Duodenal mucosa (tissue), 2 donors: ENCODE results near the gene SULT1B1.

ENCODE experiments used
- H3K27ac ChIP-seq: one replicate; pipeline ENCODE4 v1.7.0; 2013; ENCODE audit warnings: low read depth, low read length
- H3K27me3 ChIP-seq, 2 donors: one replicate each; pipeline ENCODE4 v1.7.0; 2013; ENCODE audit warnings: low read length in 2 of 2, control low read depth in 1 of 2; ENCODE audit not compliant: insufficient read depth in 2 of 2, control insufficient read depth in 1 of 2
- H3K36me3 ChIP-seq, 2 donors: one replicate each; pipeline ENCODE4 v1.7.0; 2013; ENCODE audit warnings: low read length in 2 of 2, control low read depth in 1 of 2; ENCODE audit not compliant: insufficient read depth in 2 of 2, control insufficient read depth in 1 of 2
- H3K4me1 ChIP-seq, 2 donors: one replicate each; pipeline ENCODE4 v1.7.0; 2013; ENCODE audit warnings: low read length in 2 of 2, control low read depth in 1 of 2; ENCODE audit not compliant: insufficient read depth in 2 of 2, control insufficient read depth in 1 of 2
- H3K4me3 ChIP-seq, 2 donors: one replicate each; pipeline ENCODE4 v1.7.0; 2013; ENCODE audit warnings: low read length in 2 of 2, low read depth in 1 of 2
- H3K9ac ChIP-seq, 2 donors: one replicate each; pipeline ENCODE4 v1.7.0; 2013; ENCODE audit warnings: low read length in 2 of 2, low read depth in 1 of 2
- H3K9me3 ChIP-seq, 2 donors: one replicate each; pipeline ENCODE4 v1.7.0; 2013; ENCODE audit warnings: low read length in 2 of 2, control low read depth in 1 of 2; ENCODE audit not compliant: control insufficient read depth in 1 of 2

SULT1B1 gene

DNA sequence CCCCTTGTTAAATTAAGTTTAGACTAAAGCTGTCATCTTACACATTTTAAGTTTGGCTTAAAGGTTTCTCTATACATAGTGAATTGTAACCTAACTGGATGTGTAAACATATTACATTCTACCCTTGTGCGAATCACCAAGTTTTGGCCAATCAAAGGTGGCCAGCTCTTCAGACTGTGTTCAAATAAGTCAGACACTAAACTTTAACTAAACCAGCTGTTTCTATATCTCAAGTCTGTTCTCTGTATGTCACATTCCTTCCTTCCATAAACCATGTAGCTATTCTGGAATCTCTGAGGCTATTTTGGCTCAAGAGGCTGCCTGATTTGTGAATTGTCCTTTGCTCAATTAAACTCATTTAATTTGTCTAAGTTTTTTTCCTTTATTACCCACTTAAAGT lies 6.7 kb downstream of the SULT1B1 start:
- Histone ChIP-seq H3K9me3 (no peaks in the 10 kb centered on the region), H3K9ac (no peak overlapping the region), H3K27ac (no peak overlapping the region)

DNA sequence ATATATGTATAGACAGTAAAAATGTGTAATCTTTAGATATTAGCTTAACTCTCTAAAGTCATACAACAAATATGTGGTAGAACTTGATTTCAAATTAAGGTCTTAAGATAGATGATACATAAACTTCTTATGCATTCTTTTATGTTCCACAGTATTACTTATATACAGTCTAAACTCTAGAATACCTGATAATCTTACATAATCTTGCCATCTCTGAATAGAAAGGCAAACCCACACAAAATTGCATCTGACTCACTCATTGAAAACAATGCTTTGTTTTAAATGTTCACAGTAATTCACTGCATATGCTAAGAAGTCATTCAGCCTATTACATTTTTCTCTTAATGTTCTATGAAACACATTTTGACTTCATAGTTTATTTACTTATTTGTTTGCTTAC lies 10.1 kb downstream of the SULT1B1 start:
- Histone ChIP-seq H3K27ac (no peak overlapping the region), H3K36me3 (peaks cover 0 to 8% of the 10 kb centered on the region in 2 donors), H3K4me1 (peaks cover 7 to 20% of the 10 kb centered on the region in 2 donors), H3K9ac (no peak overlapping the region), H3K9me3 (peaks cover 2 to 13% of the 10 kb centered on the region in 2 donors), H3K4me3 (no peak overlapping the region), H3K27me3 (no peaks in the 10 kb centered on the region)

More for the DNA sequence above, 6.7 kb downstream of the SULT1B1 start:
- Histone ChIP-seq H3K4me1 (peaks cover 15 to 35% of the 10 kb centered on the region in 2 donors), H3K27me3 (no peaks in the 10 kb centered on the region), H3K4me3 (no peak overlapping the region), H3K36me3 (no peaks in the 10 kb centered on the region)

DNA sequence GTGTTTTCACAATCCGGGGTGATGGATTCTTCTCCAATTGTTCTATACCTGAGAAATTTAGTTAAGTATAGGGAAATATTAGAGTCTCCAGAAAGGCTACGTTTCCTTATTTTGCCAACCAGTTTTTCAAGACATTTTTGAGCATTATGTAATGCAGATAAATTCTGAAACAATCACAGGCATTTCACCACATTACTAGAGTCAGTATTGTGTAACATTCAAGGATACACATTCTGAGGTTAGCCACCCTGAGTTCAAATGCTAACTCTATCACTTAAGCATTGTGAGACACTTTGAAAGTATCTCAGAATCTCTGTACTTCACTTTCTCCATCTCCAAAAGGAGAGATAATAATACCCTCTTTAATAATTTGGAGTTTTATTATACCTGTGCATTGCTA lies 10.6 kb downstream of the SULT1B1 start:
- no peak overlapping the region for H3K4me3 ChIP-seq
- peaks cover 2 to 18% of the 10 kb centered on the region in 2 donors for H3K9me3 ChIP-seq
- no peak overlapping the region for H3K27ac ChIP-seq
- H3K27me3 ChIP-seq = no peaks in the 10 kb centered on the region
- no peak overlapping the region for H3K9ac ChIP-seq
- peaks cover 0 to 8% of the 10 kb centered on the region in 2 donors for H3K36me3 ChIP-seq
- H3K4me1 ChIP-seq = peaks cover 6 to 17% of the 10 kb centered on the region in 2 donors

DNA sequence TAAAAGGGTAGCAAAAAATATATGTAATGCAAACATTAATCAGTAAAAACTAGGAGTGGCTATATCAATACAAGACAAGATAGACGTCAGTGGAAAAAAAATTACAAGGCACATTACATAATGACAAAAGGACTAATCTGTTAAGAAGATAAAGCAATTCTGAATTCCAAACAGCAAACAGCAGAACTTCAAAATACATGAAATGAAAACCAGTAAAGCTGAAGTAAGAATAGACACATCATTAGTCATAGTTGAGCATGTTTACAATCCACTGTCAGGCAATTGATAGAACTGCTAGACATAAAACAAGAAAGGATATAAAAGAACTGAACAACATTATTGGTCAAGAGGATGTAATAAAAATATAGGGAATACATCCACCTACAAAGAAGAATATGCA lies 12.2 kb downstream of the SULT1B1 start:
- Histone ChIP-seq H3K9me3 (peaks cover 2 to 18% of the 10 kb centered on the region in 2 donors), H3K27me3 (no peaks in the 10 kb centered on the region), H3K4me3 (no peak overlapping the region), H3K36me3 (peaks cover 0 to 8% of the 10 kb centered on the region in 2 donors), H3K4me1 (peaks cover 0 to 8% of the 10 kb centered on the region in 2 donors), H3K27ac (no peak overlapping the region), H3K9ac (no peak overlapping the region)

DNA sequence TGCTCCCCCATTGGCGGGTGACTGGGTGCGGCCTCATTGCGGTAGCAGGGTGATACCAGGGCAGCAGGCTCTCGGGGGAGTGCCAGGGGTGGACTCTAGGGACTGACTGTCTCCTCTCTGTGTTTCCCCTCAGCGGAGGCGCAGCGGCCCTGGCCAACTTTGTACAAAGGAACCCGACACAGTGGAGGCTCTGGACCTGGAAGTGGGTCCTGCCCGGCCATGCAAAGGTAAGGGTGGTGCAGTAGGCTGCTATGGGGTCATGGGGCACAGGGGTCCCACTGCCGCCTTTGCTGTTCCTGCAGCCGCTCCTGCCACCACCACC lies 16.3 kb downstream of the SULT1B1 start:
- H3K27me3 ChIP-seq = no peaks in the 10 kb centered on the region
- H3K36me3 ChIP-seq = peaks cover 0 to 8% of the 10 kb centered on the region in 2 donors
- no peak overlapping the region for H3K9ac ChIP-seq
- no peaks in the 10 kb centered on the region for H3K4me1 ChIP-seq
- no peak overlapping the region for H3K27ac ChIP-seq
- peaks cover 2 to 18% of the 10 kb centered on the region in 2 donors for H3K9me3 ChIP-seq
- no peak overlapping the region for H3K4me3 ChIP-seq

DNA sequence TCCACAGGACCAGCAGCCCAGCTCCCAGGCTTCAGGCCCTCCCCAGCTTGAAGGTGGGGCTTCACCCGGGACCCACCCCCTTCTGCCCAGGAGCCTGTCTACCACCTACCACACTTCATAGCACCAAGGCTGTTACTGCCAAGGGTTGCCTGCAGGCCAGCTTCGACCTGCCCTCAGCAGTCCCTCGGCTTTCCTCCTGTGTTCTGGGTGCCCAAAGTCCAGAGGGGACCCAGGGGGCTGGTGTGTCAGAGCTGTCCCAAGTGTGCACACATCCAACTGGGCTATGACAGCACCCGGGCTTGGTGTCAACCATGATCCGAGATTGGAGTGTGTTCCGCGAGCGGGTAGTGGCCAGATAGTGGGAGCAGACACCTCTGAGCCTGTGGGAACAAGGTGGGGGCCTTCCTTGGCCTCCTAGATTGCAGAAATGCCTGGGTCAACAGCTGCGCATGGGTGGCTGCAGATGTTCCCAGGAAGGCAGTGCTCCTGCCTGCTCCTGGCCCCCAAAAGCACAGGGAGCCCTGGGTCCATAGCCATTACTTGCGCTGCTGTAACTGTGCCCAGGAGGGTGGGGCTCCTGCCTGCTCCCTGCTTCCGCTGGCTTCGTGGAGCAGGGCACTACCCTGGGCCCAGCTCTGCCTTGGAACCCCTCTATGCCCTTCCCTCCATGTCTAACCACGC lies 16.8 kb downstream of the SULT1B1 start:
- Histone ChIP-seq H3K4me1 (no peaks in the 10 kb centered on the region), H3K9me3 (peaks cover 2 to 18% of the 10 kb centered on the region in 2 donors), H3K36me3 (peaks cover 0 to 8% of the 10 kb centered on the region in 2 donors), H3K9ac (no peak overlapping the region), H3K27ac (no peak overlapping the region), H3K27me3 (no peaks in the 10 kb centered on the region), H3K4me3 (no peak overlapping the region)

DNA sequence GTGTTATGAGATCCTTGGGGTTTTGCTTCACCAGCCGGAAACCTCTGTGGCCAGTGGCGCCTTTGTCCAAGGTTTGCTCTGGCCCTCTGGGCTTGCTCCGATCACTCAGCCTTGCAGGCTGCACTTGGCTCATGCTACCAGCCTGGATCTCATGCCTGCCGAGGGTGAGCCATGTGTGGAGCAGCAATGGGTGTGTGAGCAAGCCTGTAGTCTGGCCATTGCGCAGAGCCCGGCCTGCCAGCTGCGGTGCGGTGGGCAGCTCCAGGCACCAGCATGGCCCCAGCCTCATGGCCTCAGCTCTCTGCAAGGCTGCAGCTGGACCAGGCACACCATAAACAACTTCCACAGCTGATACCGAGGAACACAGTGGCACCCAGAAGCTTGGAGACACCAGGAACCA lies 17.8 kb downstream of the SULT1B1 start:
- Histone ChIP-seq H3K27me3 (no peaks in the 10 kb centered on the region), H3K4me1 (no peaks in the 10 kb centered on the region), H3K36me3 (peaks cover 0 to 4% of the 10 kb centered on the region in 2 donors), H3K9ac (no peak overlapping the region), H3K27ac (no peak overlapping the region), H3K4me3 (no peak overlapping the region), H3K9me3 (peaks cover 2 to 13% of the 10 kb centered on the region in 2 donors)

DNA sequence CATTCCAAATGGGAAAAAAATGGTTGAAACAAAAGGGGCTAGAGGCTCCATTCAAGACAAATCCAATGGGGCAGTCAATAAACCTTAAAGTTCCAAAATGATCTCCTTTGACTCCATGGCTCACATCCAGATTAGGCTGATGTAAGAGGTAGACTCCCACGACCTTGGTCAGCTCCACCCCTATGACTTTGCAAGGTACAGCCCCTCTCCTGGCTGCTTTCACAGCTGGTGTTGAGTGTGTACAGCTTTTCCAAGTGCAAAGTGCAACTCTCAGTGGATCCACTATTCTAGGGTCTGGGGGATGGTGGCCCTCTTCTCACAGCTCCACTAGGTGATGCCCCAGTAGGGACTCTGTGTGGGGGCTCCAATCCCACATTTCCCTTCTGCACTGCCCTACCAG lies 21.5 kb downstream of the SULT1B1 start:
- Histone ChIP-seq H3K36me3 (peaks cover 0 to 4% of the 10 kb centered on the region in 2 donors), H3K9ac (no peak overlapping the region), H3K27me3 (no peaks in the 10 kb centered on the region), H3K4me1 (no peaks in the 10 kb centered on the region), H3K27ac (no peak overlapping the region), H3K4me3 (no peak overlapping the region), H3K9me3 (no peaks in the 10 kb centered on the region)

DNA sequence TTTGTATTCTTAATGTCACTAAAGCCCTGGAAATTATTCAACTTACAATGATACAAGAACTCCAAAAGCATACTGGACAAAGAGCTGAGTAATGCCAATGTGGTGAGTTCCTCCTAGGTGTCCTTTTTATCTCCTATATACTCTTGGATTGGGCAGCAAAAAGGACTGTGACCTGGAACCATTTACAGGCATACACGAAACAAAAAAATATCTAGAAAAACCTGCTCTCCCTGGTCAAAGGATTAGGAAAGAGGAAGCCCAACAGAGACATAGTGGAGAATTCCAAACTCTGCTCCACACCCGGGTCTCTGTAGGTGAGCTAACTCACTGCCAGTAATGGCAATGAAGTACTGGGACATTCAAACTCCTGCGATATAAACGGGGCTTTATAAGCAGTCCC lies 25.3 kb downstream of the SULT1B1 start:
- no peaks in the 10 kb centered on the region for H3K4me1 ChIP-seq
- H3K27ac ChIP-seq = no peak overlapping the region
- H3K4me3 ChIP-seq = no peak overlapping the region
- H3K9me3 ChIP-seq = no peaks in the 10 kb centered on the region
- no peak overlapping the region for H3K9ac ChIP-seq
- peaks cover 0 to 4% of the 10 kb centered on the region in 2 donors for H3K36me3 ChIP-seq
- H3K27me3 ChIP-seq = no peaks in the 10 kb centered on the region

DNA sequence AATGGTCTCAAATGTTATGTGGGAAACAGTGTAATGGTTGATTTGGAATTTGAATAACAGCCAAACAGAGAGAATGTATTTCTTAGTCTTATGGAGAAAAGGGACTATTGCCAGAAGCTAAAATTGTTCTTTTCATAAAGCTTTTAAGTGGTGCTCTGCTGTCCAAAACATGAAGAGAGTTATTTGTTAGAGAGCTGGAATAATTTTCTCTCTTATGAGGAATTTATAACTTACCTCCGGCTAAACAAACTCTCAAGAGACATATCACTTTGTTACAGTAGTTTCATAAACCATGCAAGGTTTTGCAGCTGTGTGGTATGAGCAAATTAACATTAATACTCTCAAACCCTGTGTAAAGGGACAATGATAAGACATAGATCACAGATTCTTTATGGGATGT lies 28.6 kb downstream of the SULT1B1 start:
- Histone ChIP-seq H3K27me3 (no peaks in the 10 kb centered on the region), H3K4me3 (no peak overlapping the region), H3K36me3 (peaks cover 0 to 4% of the 10 kb centered on the region in 2 donors), H3K27ac (no peak overlapping the region), H3K9ac (no peak overlapping the region), H3K9me3 (no peaks in the 10 kb centered on the region), H3K4me1 (no peaks in the 10 kb centered on the region)
